ENCODE measurements around the gene TMEM179.

Gene TMEM179

GRCh38 chr14:104573930-104574329 lies 30.6 kb downstream of the TMEM179 start:
- no peak overlapping the region for H3K4me3 ChIP-seq (ENCODE audit: insufficient read depth, low read depth, low read length, poor library complexity, severe bottlenecking)
- no peak for DNase-seq
- no peaks in the 10 kb centered on the region for H3K9me3 ChIP-seq (ENCODE audit: control insufficient read depth, low read length)
- no peaks in the 10 kb centered on the region for H3K36me3 ChIP-seq (ENCODE audit: control insufficient read depth, insufficient read depth, low read length)
- H3K27me3 ChIP-seq (replicated peaks; ENCODE audit: control insufficient read depth, insufficient read depth, low read length, poor library complexity, severe bottlenecking), result no peaks in the 10 kb centered on the region
- no peaks in the 10 kb centered on the region for H3K4me1 ChIP-seq (ENCODE audit: control insufficient read depth, insufficient read depth, low read length, poor library complexity, severe bottlenecking)
- H3K27ac ChIP-seq (ENCODE audit: insufficient read depth, low read length, poor library complexity, severe bottlenecking), result no peak overlapping the region

DNA sequence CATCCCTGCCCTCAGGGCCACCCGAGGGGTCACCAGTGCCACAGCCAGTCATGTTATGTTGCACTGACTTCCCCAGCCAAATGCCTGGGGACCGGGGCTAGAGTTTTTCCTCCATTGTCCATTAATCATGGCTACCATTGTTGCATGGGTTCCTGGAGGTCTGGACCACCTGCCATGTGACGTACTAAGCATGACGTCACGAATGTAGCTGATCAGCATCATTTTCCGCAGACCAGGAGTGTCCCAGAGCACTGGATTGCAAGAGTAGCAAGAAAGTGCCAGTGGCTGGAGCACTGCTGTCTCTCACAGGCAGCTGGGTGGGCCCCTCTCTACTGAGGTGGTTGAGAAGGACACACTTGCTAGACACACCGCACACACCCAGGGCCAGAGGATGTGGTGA lies 31.9 kb downstream of the TMEM179 start:
- no peak overlapping the region for H3K27ac ChIP-seq (ENCODE audit: insufficient read depth, low read length, poor library complexity, severe bottlenecking)
- no peaks in the 10 kb centered on the region for H3K27me3 ChIP-seq (replicated peaks; ENCODE audit: control insufficient read depth, insufficient read depth, low read length, poor library complexity, severe bottlenecking)
- no peak for DNase-seq
- H3K36me3 ChIP-seq (ENCODE audit: control insufficient read depth, insufficient read depth, low read length), result no peaks in the 10 kb centered on the region
- H3K9me3 ChIP-seq (ENCODE audit: control insufficient read depth, low read length), result no peaks in the 10 kb centered on the region
- H3K4me3 ChIP-seq (ENCODE audit: insufficient read depth, low read depth, low read length, poor library complexity, severe bottlenecking), result no peak overlapping the region
- H3K4me1 ChIP-seq (ENCODE audit: control insufficient read depth, insufficient read depth, low read length, poor library complexity, severe bottlenecking), result no peaks in the 10 kb centered on the region

DNA sequence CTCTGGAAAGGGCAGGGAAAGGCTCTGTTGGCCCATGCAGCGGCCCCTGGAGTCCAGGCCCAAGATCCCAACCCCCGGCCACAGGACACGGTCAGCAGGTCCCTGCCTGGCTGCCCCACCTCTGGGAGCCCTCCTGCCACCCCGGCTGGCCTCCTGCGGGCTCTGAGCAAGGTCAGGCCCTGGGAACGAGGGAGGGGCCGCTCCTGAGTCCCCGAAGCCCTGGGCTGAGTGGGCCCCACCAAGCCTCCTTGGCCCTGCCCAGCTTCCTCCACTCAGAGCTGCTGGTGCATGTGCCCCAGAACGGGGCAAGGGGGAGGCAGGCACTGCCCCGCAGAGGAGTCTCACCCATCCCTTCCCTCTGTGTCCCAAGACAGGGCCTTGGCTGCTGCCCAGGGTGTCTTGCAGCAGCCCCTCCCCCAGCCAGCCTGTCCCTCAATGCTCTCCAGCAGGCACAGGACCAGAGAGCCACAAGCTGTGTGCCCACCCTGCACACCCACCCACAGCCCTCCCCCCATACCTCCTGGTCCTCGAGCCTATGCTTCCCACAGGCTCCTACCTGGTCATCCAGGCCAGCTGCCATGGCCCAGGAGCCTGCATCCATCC lies 32.4 kb downstream of the TMEM179 start:
- no peaks in the 10 kb centered on the region for H3K27me3 ChIP-seq (replicated peaks; ENCODE audit: control insufficient read depth, insufficient read depth, low read length, poor library complexity, severe bottlenecking)

DNA sequence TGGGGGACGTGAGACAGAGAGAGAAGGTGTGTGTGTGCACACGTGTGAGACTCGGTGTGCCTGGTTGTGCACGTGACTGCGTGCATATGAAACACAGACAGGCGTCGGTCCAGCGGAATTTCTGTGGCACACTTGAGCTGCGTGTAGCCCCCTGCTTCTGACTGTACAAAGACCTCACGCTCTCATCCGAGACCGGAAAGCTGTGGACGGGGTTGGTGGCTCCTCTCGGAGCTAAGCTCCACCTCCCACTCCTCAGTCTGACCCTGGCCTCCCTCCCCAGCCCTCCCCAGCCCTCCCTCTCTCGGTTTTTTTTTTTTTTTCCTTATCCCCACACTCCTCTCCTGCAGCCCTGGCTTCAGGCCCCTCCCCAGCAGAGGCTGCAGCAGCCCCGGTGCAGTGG lies 33.3 kb downstream of the TMEM179 start:
- Histone ChIP-seq H3K4me3 (ENCODE audit: insufficient read depth, low read depth, low read length, poor library complexity, severe bottlenecking) (no peak overlapping the region), H3K27me3 (replicated peaks; ENCODE audit: control insufficient read depth, insufficient read depth, low read length, poor library complexity, severe bottlenecking) (no peaks in the 10 kb centered on the region), H3K36me3 (ENCODE audit: control insufficient read depth, insufficient read depth, low read length) (no peaks in the 10 kb centered on the region), H3K9me3 (ENCODE audit: control insufficient read depth, low read length) (no peaks in the 10 kb centered on the region), H3K27ac (ENCODE audit: insufficient read depth, low read length, poor library complexity, severe bottlenecking) (no peak overlapping the region), H3K4me1 (ENCODE audit: control insufficient read depth, insufficient read depth, low read length, poor library complexity, severe bottlenecking) (no peaks in the 10 kb centered on the region)
- DNase-seq, result no peak

More for the DNA sequence above, 32.4 kb downstream of the TMEM179 start:
- Histone ChIP-seq H3K9me3 (ENCODE audit: control insufficient read depth, low read length) (no peaks in the 10 kb centered on the region), H3K4me3 (ENCODE audit: insufficient read depth, low read depth, low read length, poor library complexity, severe bottlenecking) (no peak overlapping the region), H3K36me3 (ENCODE audit: control insufficient read depth, insufficient read depth, low read length) (no peaks in the 10 kb centered on the region), H3K4me1 (ENCODE audit: control insufficient read depth, insufficient read depth, low read length, poor library complexity, severe bottlenecking) (no peaks in the 10 kb centered on the region), H3K27ac (ENCODE audit: insufficient read depth, low read length, poor library complexity, severe bottlenecking) (no peak overlapping the region)
- DNase-seq, result no peak

GRCh38 chr14:104569435-104569834 lies 35.1 kb downstream of the TMEM179 start:
- H3K9me3 ChIP-seq (ENCODE audit: control insufficient read depth, low read length), result no peaks in the 10 kb centered on the region
- no peak overlapping the region for H3K4me3 ChIP-seq (ENCODE audit: insufficient read depth, low read depth, low read length, poor library complexity, severe bottlenecking)
- no peaks in the 10 kb centered on the region for H3K4me1 ChIP-seq (ENCODE audit: control insufficient read depth, insufficient read depth, low read length, poor library complexity, severe bottlenecking)
- no peaks in the 10 kb centered on the region for H3K27me3 ChIP-seq (replicated peaks; ENCODE audit: control insufficient read depth, insufficient read depth, low read length, poor library complexity, severe bottlenecking)
- H3K36me3 ChIP-seq (ENCODE audit: control insufficient read depth, insufficient read depth, low read length), result no peaks in the 10 kb centered on the region
- H3K27ac ChIP-seq (ENCODE audit: insufficient read depth, low read length, poor library complexity, severe bottlenecking), result no peak overlapping the region
- DNase-seq, result no peak

DNA sequence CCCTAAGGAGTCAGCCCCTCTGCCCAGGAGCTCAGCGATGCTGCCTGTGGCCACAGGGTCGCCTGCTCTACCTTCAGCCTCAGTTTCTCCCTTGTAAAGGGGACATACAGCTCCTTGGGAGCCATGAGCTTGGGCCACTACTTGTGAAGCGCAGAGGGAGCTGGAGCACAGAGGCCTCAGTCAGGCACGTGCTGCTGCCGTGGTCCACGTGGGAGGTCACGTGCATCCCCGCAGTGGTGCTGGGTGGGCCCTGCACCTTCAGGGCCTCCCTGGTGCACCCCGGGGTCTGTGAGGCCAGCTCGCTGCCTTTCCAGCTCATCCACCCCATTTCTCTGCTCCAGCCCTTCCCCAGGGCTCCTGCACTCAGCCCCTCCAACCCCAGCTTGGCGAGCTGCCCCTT lies 36.0 kb downstream of the TMEM179 start:
- Histone ChIP-seq H3K9me3 (ENCODE audit: control insufficient read depth, low read length) (no peaks in the 10 kb centered on the region), H3K27me3 (replicated peaks; ENCODE audit: control insufficient read depth, insufficient read depth, low read length, poor library complexity, severe bottlenecking) (no peaks in the 10 kb centered on the region), H3K36me3 (ENCODE audit: control insufficient read depth, insufficient read depth, low read length) (no peaks in the 10 kb centered on the region), H3K4me1 (ENCODE audit: control insufficient read depth, insufficient read depth, low read length, poor library complexity, severe bottlenecking) (peaks cover 5% of the 10 kb centered on the region), H3K27ac (ENCODE audit: insufficient read depth, low read length, poor library complexity, severe bottlenecking) (no peak overlapping the region), H3K4me3 (ENCODE audit: insufficient read depth, low read depth, low read length, poor library complexity, severe bottlenecking) (no peak overlapping the region)
- DNase-seq, result no peak

- Histone ChIP-seq H3K27me3 (replicated peaks; ENCODE audit: control insufficient read depth, insufficient read depth, low read length, poor library complexity, severe bottlenecking) (no peaks in the 10 kb centered on the region), H3K9me3 (ENCODE audit: control insufficient read depth, low read length) (no peaks in the 10 kb centered on the region), H3K4me1 (ENCODE audit: control insufficient read depth, insufficient read depth, low read length, poor library complexity, severe bottlenecking) (peaks cover 5% of the 10 kb centered on the region), H3K4me3 (ENCODE audit: insufficient read depth, low read depth, low read length, poor library complexity, severe bottlenecking) (no peak overlapping the region), H3K27ac (ENCODE audit: insufficient read depth, low read length, poor library complexity, severe bottlenecking) (no peak overlapping the region), H3K36me3 (ENCODE audit: control insufficient read depth, insufficient read depth, low read length) (no peaks in the 10 kb centered on the region)
- no peak for DNase-seq
These were observed 36.7 kb downstream of the TMEM179 start for GRCh38 chr14:104567957-104568225.

GRCh38 chr14:104567141-104567956 lies 37.2 kb downstream of the TMEM179 start:
- no peaks in the 10 kb centered on the region for H3K36me3 ChIP-seq (ENCODE audit: control insufficient read depth, insufficient read depth, low read length)
- H3K4me1 ChIP-seq (ENCODE audit: control insufficient read depth, insufficient read depth, low read length, poor library complexity, severe bottlenecking), result peaks cover 5% of the 10 kb centered on the region
- no peak for DNase-seq
- H3K9me3 ChIP-seq (ENCODE audit: control insufficient read depth, low read length), result no peaks in the 10 kb centered on the region
- H3K27ac ChIP-seq (ENCODE audit: insufficient read depth, low read length, poor library complexity, severe bottlenecking), result no peak overlapping the region
- no peak overlapping the region for H3K4me3 ChIP-seq (ENCODE audit: insufficient read depth, low read depth, low read length, poor library complexity, severe bottlenecking)
- H3K27me3 ChIP-seq (replicated peaks; ENCODE audit: control insufficient read depth, insufficient read depth, low read length, poor library complexity, severe bottlenecking), result no peaks in the 10 kb centered on the region

DNA sequence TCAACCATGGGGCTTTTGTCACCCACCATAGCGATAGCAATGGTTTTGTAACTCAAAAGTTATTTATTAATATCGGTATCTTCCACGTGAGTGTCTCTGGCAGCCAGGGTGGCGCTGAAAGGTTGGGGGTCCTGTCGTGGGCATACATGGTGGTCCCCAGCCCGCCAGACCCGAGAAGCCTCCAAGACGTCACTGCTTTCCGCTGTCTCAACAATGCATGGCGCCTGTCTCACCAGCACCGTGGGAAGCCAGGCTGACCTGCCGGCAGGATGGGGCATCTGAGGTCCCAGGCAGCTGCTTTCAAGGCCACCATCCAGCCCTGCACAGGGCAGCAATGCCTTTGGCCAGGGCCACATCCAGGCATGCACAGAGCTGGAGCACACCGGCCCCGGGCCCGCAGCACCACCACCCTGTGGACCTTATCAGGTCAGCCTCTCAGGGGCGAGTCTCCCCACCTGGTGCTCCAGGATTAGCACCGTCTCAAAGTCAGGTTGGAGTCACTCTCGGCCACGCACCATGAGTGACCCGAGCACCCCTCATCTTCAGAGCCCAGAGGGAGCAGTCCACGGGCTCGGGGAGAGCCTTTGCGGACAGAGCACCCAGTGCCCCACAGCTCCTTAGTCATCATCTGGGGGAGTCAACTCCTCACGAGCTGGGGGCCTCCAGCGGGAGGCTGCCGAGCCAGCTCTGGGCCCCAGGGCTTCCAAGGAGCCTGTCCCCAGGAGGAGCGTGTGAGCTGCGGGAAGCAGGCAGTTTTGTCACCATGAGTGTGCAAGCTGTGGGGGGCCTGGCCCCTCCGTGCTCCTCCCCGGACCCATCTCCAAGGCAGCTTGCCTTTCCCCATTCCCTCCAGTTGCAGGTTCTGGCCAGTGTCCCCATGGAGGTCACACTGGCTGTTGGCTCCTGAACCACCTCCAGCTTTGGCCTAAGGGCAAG lies 39.6 kb downstream of the TMEM179 start:
- peaks cover 5% of the 10 kb centered on the region for H3K4me1 ChIP-seq (ENCODE audit: control insufficient read depth, insufficient read depth, low read length, poor library complexity, severe bottlenecking)

More for the DNA sequence above, 39.6 kb downstream of the TMEM179 start:
- no peaks in the 10 kb centered on the region for H3K36me3 ChIP-seq (ENCODE audit: control insufficient read depth, insufficient read depth, low read length)
- DNase-seq, result no peak
- no peaks in the 10 kb centered on the region for H3K9me3 ChIP-seq (ENCODE audit: control insufficient read depth, low read length)
- no peaks in the 10 kb centered on the region for H3K27me3 ChIP-seq (replicated peaks; ENCODE audit: control insufficient read depth, insufficient read depth, low read length, poor library complexity, severe bottlenecking)
- H3K4me3 ChIP-seq (ENCODE audit: insufficient read depth, low read depth, low read length, poor library complexity, severe bottlenecking), result no peak overlapping the region
- H3K27ac ChIP-seq (ENCODE audit: insufficient read depth, low read length, poor library complexity, severe bottlenecking), result no peak overlapping the region
